HEK293T (cell line): ENCODE data around the gene CPVL.
"Not testable (repeated sequence)": the region's sequence is repeated elsewhere in the genome, so short reads cannot be mapped to it uniquely, and the experiment has no call there.

ENCODE experiments used
- CTCF ChIA-PET: fragments of 350-600 bp; formaldehyde crosslinking; extraction: SDS; loops from one replicate; lab custom pipeline; 2021; ENCODE audit warnings: antibody characterized with exemption, inconsistent platforms; lab: Yijun Ruan, JAX
- POLR2A ChIA-PET: fragments of 350-600 bp; formaldehyde crosslinking; extraction: SDS; loops from one replicate; lab custom pipeline; 2020; ENCODE audit warnings: antibody characterized with exemption, inconsistent platforms; lab: Yijun Ruan, JAX
- DNase-seq: peaks from one replicate; pipeline ENCODE4 v3.0.0; 2012; ENCODE audit warnings: mixed read lengths; ENCODE audit errors: extremely low spot score
- ARNT ChIP-seq: fragments of 450-650 bp; IDR thresholded peaks from 2 replicates; pipeline ENCODE4 v1.6.1; 2017; ENCODE audit warnings: mild to moderate bottlenecking
- BHLHE40 ChIP-seq: fragments of 450-650 bp; IDR thresholded peaks from 2 replicates; pipeline ENCODE4 v1.6.1; 2016; ENCODE audit warnings: mild to moderate bottlenecking, moderate library complexity, borderline replicate concordance
- CTBP1 ChIP-seq: fragments of 450-650 bp; IDR thresholded peaks from 2 replicates; pipeline ENCODE4 v1.6.1; 2016; ENCODE audit warnings: borderline replicate concordance
- ELF4 ChIP-seq: fragments of 450-650 bp; IDR thresholded peaks from 2 replicates; pipeline ENCODE4 v1.6.1; 2017; ENCODE audit warnings: antibody characterized with exemption
- FOXA1 ChIP-seq: fragments of 450-650 bp; IDR thresholded peaks from 2 replicates; pipeline ENCODE4 v1.6.1; 2016; ENCODE audit warnings: mild to moderate bottlenecking
- FOXK2 ChIP-seq: fragments of 450-650 bp; IDR thresholded peaks from 2 replicates; pipeline ENCODE4 v1.6.1; 2016; ENCODE audit warnings: mild to moderate bottlenecking
- FOXM1 ChIP-seq: fragments of 450-650 bp; IDR thresholded peaks from 2 replicates; pipeline ENCODE4 v1.6.1; 2017; ENCODE audit warnings: mild to moderate bottlenecking, borderline replicate concordance
- HDGF ChIP-seq: fragments of 450-650 bp; IDR thresholded peaks from 2 replicates; pipeline ENCODE4 v1.6.1; 2017; ENCODE audit warnings: antibody characterized with exemption, borderline replicate concordance
- L3MBTL2 ChIP-seq: fragments of 450-650 bp; conservative IDR thresholded peaks from 2 replicates; pipeline ENCODE4 v1.6.1; 2016; ENCODE audit warnings: mild to moderate bottlenecking
- LEF1 ChIP-seq: fragments of 450-650 bp; IDR thresholded peaks from 2 replicates; pipeline ENCODE4 v1.6.1; 2017; ENCODE audit warnings: mild to moderate bottlenecking, borderline replicate concordance
- NFRKB ChIP-seq: fragments of 450-650 bp; IDR thresholded peaks from 2 replicates; pipeline ENCODE4 v1.6.1; 2016; ENCODE audit warnings: mild to moderate bottlenecking, moderate library complexity
- PKNOX1 ChIP-seq: fragments of 450-650 bp; IDR thresholded peaks from 2 replicates; pipeline ENCODE4 v1.6.1; 2016
- SP1 ChIP-seq: fragments of 450-650 bp; IDR thresholded peaks from 2 replicates; pipeline ENCODE4 v1.6.1; 2017
- SUZ12 ChIP-seq: fragments of 450-650 bp; IDR thresholded peaks from 2 replicates; pipeline ENCODE4 v1.6.1; 2016; ENCODE audit warnings: mild to moderate bottlenecking
- TARDBP ChIP-seq: fragments of 450-650 bp; IDR thresholded peaks from 2 replicates; pipeline ENCODE4 v1.6.1; 2016
- ZNF384 ChIP-seq: fragments of 450-650 bp; IDR thresholded peaks from 2 replicates; pipeline ENCODE4 v1.6.1; 2016

CPVL gene

DNA sequence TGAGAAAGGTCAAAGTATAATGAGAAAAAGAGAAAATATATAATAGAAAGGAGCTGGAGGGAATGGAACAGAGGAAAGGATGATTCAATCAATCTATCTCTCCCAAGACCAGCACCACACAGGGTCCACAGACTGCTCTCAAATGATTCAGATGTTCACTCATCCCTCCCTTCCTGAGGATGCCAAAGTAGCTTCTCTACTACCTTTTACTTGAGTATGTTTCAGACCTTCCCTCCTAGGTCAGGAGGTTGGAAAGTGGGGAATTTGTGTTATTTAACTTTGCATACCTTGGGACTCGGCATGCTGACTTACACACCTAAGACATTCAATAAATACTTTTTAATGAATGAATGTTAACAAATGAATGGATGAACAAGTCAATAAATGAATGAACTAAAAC lies 30.6 kb downstream of the CPVL start:
- ChIA-PET POLR2A (no interaction called here), CTCF (no interaction called here)
- TF ChIP-seq HDGF: no peak
- TF ChIP-seq BHLHE40: no peak
- TF ChIP-seq PKNOX1: no peak
- no peak for TF ChIP-seq FOXK2
- no peak for TF ChIP-seq ARNT
- no peak for TF ChIP-seq CTBP1
- no peak for TF ChIP-seq NFRKB
- TF ChIP-seq ZNF384: no peak
- no peak for TF ChIP-seq SP1
- TF ChIP-seq SUZ12: no peak
- TF ChIP-seq LEF1: no peak
- TF ChIP-seq FOXA1: no peak
- TF ChIP-seq TARDBP: no peak
- TF ChIP-seq ELF4: no peak
- no peak for TF ChIP-seq L3MBTL2
- DNase-seq: no peak

- CTCF ChIA-PET: no interaction called here
- POLR2A ChIA-PET: no interaction called here
- DNase-seq: no peak
- TF ChIP-seq CTBP1 (no peak), TARDBP (no peak), HDGF (no peak)
Observed at GRCh38 chr7:29115130-29115687, 31.1 kb downstream of the CPVL start.

- ChIA-PET CTCF (interaction anchor here (0.8 to 2.1 kb wide), 6 partner anchors 15 to 295 kb away, joined by 3 to 8 read pairs (median 5); no protein-coding TSS in a partner anchor), POLR2A (interaction anchor here (1.2 kb wide), 1 partner anchor 32 kb away, joined by 3 read pairs; the partner anchor contains the start of gene CPVL)
- DNase-seq: not testable (repeated sequence)
Observed at GRCh38 chr7:29114266-29114665, 32.1 kb downstream of the CPVL start.

DNA sequence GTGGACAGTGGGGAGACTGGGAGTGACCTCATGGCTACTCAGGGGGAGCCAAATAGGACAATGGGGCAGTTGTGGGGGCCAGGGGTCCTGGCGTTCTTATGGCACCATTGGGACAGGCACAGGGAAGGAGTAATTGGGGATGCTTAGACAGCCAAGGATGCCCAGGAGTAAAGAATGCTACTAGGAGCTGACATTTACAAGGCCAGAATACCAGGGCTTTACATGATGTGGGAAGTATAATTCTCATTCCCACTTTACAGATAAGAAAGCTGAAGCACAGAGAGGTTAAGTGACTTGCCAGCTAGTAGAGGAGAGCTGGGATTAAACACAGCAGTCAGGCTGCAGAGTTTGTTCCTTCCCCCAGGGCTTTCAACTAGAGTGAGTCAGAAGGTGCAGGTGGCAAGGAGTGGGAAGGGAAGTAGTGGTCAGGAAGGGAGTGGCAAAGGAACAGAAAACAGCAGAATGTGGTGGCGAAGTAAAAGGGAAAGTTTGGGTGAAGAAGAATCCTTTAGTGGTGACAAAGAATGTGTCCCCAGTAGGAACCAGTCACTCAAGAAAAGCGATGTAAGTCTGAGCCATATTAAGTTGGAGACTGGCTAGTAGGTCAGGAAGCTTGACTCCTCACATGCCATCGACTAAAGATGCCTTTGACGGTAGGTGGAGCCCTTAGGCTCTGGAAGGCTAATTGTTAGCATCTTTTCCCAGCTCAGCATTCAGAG lies 32.8 kb downstream of the CPVL start:
- no peak for TF ChIP-seq FOXM1
- TF ChIP-seq SUZ12: no peak
- no peak for TF ChIP-seq TARDBP
- TF ChIP-seq ARNT: no peak
- no peak for TF ChIP-seq CTBP1
- TF ChIP-seq PKNOX1: no peak
- TF ChIP-seq BHLHE40: no peak
- no peak for TF ChIP-seq SP1
- no peak for TF ChIP-seq L3MBTL2
- POLR2A ChIA-PET: interaction anchor here (1.2 kb wide), 1 partner anchor 33 kb away, joined by 3 read pairs; the partner anchor contains the start of gene CPVL
- CTCF ChIA-PET: interaction anchor here (0.6 to 2.1 kb wide), 8 partner anchors 15 to 295 kb away, joined by 3 to 8 read pairs (median 4); no protein-coding TSS in a partner anchor
- peak; percentile 32 for DNase-seq

DNA sequence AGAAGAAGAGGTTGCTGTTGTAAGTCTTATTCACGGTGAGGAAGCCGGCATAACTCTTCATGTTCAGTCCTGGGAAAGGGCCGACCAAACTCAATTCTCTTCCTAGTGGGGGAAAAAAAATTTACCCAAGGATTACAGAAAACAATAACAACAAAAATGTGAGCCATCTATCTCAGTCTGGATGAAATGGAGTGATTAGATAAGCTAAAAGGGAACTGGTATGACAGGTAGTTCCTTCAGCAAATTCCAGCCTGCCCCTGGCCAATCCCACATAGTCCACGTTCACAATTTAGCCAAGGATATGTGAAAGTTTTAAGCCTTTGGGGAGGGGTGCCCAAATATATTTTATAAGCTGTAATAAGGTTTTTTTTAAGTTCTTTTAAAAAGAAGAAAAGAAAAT lies 33.6 kb downstream of the CPVL start:
- POLR2A ChIA-PET: no interaction called here
- DNase-seq: no peak
- TF ChIP-seq L3MBTL2 (no peak), NFRKB (no peak), FOXA1 (no peak), BHLHE40 (no peak), LEF1 (no peak), SUZ12 (no peak), SP1 (no peak), TARDBP (no peak), FOXK2 (no peak), ARNT (no peak), HDGF (no peak), PKNOX1 (no peak), FOXM1 (no peak), ZNF384 (no peak), CTBP1 (no peak), ELF4 (no peak)
- CTCF ChIA-PET: interaction anchor here (1.1 to 2.1 kb wide), 3 partner anchors 45 to 233 kb away, joined by 3 to 8 read pairs (median 6); no protein-coding TSS in a partner anchor

DNA sequence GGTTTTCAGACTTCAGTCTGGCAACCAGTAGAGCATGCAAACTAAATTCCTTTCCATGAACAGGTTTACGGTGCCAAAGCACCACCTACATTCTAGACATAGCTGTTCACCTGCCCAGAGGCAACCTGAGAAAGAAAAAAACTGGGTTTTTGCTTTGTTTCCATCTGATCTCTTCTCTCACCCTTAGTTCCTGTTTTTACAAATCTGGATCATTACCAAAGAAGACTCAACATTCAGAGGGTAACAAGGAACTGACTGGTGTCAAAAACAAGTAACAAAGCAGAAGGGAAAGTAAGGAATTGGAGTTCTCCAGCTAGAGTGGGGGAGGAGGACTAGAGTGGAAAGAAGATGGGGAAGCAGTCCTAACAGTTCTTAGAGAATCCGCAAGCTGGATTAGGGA lies 36.4 kb downstream of the CPVL start:
- POLR2A ChIA-PET: no interaction called here
- DNase-seq: no peak
- CTCF ChIA-PET: interaction anchor here (0.8 to 1.4 kb wide), 3 partner anchors 10 to 188 kb away, joined by 4 to 7 read pairs (median 5); no protein-coding TSS in a partner anchor

More for the DNA sequence above, 36.4 kb downstream of the CPVL start:
- TF ChIP-seq CTBP1: no peak
- no peak for TF ChIP-seq PKNOX1
- TF ChIP-seq FOXA1: no peak
- no peak for TF ChIP-seq SUZ12
- TF ChIP-seq ELF4: no peak
- TF ChIP-seq ARNT: no peak
